WI38 (cell line): ENCODE measurements around the gene TAS1R3.

ENCODE experiments used
- H3K4me3 ChIP-seq: 2 replicates; pipeline ENCODE4 v1.5.1; 2011; ENCODE audit warnings: low read depth, mild to moderate bottlenecking, control low read depth, low read length
- TF ChIP-seq, protein P1 (sequence below): IDR thresholded peaks from 2 replicates; pipeline ENCODE4 v1.5.1; 2012; ENCODE audit warnings: low read depth, mild to moderate bottlenecking, control low read depth, low read length

TAS1R3 gene

DNA sequence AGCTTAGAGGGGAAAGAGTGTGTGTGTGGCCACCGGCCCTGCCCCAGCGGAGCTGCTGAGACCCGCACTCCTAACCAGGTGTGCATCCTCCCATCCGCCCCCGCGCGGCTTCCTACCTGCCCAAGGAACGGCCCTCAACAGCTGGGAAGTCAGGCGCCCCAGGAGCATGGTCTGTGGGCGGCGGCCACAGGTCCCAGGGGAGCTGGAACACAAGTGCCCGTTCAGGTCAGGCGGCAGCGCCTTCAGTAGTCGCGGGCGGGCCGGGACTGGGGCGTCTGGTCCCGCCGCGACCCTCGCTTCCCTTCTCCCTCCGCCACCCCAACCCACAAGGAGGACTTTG, 43.5 kb downstream of the TAS1R3 start:
- TF ChIP-seq, protein P1, sequence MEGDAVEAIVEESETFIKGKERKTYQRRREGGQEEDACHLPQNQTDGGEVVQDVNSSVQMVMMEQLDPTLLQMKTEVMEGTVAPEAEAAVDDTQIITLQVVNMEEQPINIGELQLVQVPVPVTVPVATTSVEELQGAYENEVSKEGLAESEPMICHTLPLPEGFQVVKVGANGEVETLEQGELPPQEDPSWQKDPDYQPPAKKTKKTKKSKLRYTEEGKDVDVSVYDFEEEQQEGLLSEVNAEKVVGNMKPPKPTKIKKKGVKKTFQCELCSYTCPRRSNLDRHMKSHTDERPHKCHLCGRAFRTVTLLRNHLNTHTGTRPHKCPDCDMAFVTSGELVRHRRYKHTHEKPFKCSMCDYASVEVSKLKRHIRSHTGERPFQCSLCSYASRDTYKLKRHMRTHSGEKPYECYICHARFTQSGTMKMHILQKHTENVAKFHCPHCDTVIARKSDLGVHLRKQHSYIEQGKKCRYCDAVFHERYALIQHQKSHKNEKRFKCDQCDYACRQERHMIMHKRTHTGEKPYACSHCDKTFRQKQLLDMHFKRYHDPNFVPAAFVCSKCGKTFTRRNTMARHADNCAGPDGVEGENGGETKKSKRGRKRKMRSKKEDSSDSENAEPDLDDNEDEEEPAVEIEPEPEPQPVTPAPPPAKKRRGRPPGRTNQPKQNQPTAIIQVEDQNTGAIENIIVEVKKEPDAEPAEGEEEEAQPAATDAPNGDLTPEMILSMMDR = no peak
- H3K4me3 ChIP-seq = peak overlapping the region; percentile 89

DNA sequence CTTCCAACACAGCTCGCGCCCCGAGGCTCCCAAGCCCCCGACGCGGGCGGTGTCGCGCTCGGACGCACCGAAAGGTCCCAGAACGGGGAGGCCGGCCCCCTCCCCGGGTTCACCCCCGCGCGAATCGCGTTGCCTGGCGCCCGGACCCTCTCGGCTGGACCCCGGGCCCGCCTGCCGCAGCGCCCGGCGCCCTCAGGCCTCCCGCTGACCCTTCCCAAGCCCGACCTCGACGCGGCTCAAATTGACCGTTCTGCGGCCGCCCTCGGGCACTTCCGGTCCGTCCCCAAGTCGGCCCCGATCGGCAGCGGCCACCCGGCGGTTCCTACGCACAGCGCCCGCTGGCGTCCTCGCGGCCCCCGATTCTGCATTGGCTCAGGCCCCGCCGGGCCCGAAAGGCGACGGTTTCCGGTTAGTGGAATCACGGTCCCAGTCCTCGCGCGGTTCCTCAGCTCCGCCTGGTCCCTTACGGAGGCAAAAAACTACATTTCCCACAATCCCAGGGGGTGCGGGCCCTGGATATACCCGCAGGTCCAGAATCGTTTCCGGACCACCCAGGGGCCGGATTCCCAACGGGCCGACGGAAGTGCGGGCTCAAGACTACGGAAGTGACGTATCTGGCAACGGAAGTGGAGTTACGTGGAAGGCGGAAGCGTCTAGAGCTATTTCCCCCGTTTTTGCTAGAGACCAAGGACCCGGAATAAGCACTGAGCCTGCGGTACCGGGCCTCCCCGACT, 44.0 kb downstream of the TAS1R3 start, which contains the start of gene AURKAIP1:
AURKAIP1 (minus strand) TSS at position 279 of the 734 bp plus-strand sequence. CDS start 451 bp downstream, outside the sequence.
- TF ChIP-seq, protein P1 = peak; percentile 27; the same call in 1 of the 2 replicates
- H3K4me3 ChIP-seq = peak within 1 kb of the TSS; percentile 89

DNA sequence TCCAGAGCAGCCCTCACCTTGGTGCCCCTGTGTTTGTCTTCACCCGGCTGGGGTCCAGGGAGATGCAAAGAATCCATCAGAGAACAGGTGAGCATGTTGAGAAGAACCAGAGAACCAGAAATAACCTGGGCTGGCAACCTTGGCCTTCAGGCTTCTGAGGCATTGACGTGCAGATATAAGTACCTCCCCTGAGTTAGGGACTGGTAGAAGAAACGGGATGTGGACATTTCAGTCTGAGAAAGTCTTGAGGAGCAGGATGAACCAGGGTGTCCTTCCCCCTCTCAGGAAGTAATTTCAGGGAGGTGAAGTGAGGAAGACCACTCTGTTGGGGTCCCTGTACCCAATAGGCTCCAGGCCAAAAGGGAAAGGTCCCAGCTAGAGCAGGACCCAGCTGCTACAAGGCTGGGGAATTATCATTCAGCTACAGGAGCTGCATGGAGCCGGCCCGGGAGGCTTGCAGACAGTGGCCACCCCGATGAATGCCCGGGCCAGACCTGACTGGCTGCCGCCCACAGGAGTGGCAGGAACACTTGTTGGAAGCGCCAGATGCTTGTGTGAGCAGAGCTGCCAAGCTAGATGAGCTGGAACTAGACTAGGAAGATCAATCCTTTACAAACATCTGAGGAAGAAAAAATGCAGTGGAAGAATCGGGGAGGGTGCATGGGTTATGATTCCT, 45.6 kb downstream of the TAS1R3 start:
- TF ChIP-seq, protein P1 = no peak
- H3K4me3 ChIP-seq = no peak overlapping the region

GRCh38 chr1:1377540-1378205, 46.6 kb downstream of the TAS1R3 start:
- TF ChIP-seq, protein P1 = no peak

DNA sequence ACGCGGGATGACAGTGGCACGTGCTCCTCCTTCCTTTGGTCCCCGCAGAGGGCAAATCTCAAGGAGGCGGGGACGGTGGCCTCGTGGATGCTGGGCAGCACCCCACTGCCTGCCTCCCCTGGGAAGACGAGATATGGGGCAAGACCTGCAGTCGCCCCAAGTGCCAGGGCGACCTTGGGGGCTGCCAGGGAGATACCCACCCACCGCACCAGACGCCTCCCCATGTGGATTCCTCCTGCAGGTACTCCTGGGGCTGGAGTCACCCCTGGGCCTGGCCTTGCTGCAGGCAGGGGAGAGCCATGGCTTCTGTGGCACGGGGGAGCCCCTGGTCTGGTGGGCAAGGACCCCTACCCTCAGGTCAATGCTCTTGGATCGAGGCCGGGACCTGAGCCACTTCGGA, 49.8 kb downstream of the TAS1R3 start:
- no peak overlapping the region for H3K4me3 ChIP-seq
- TF ChIP-seq, protein P1 = no peak

More at GRCh38 chr1:1377540-1378205, 46.6 kb downstream of the TAS1R3 start:
- no peak overlapping the region for H3K4me3 ChIP-seq

GRCh38 chr1:1381294-1381693, 50.2 kb downstream of the TAS1R3 start:
- H3K4me3 ChIP-seq = no peak overlapping the region
- TF ChIP-seq, protein P1 = no peak
